HepG2 (cell line): Measurements from ENCODE around the gene CA4. TPM values are rescaled to one million over a fixed set of nuclear protein-coding genes. Genes with fewer than 3 reads are reported as not detected.

Experiments
- CBX1 ChIP-seq: IDR thresholded peaks from one replicate; pipeline ENCODE4 v1.6.1; 2016; ENCODE audit warnings: antibody characterized with exemption, low read depth
- CEBPB ChIP-seq: IDR thresholded peaks from 2 replicates; pipeline ENCODE4 v1.6.1; 2011; ENCODE audit warnings: low read depth, low read length, improper control_type of control experiment, borderline replicate concordance
- GPN1 ChIP-seq: sonication (generic); formaldehyde crosslinking; IDR thresholded peaks from 2 replicates; pipeline ENCODE4 v1.5.1; 2020; ENCODE audit warnings: missing genetic modification reagents, borderline replicate concordance
- HOXD1 ChIP-seq: sonication (generic); formaldehyde crosslinking; IDR thresholded peaks from 2 replicates; pipeline ENCODE4 v1.5.0; 2020; ENCODE audit warnings: missing genetic modification reagents
- KDM4B ChIP-seq: sonication (generic); formaldehyde crosslinking; IDR thresholded peaks from 2 replicates; pipeline ENCODE4 v1.4.0; 2020; ENCODE audit warnings: missing genetic modification reagents
- KDM6A ChIP-seq: IDR thresholded peaks from 2 replicates; pipeline ENCODE4 v1.6.1; 2016; ENCODE audit warnings: low read depth
- KLF6 ChIP-seq: IDR thresholded peaks from 2 replicates; pipeline ENCODE4 v1.8.0; 2016; ENCODE audit warnings: missing biosample characterization, missing genetic modification reagents
- NFE2 ChIP-seq: sonication (generic); formaldehyde crosslinking; IDR thresholded peaks from 2 replicates; pipeline ENCODE4 v1.4.0; 2020; ENCODE audit warnings: missing genetic modification reagents
- REL ChIP-seq: sonication (generic); formaldehyde crosslinking; conservative IDR thresholded peaks from 2 replicates; pipeline ENCODE4 v1.8.0; 2022; ENCODE audit warnings: mild to moderate bottlenecking, missing genetic modification reagents, moderate library complexity
- SCMH1 ChIP-seq: sonication (generic); formaldehyde crosslinking; IDR thresholded peaks from 2 replicates; pipeline ENCODE4 v1.9.0; 2021; ENCODE audit warnings: missing genetic modification reagents, mild to moderate bottlenecking, borderline replicate concordance
- SP2 ChIP-seq: sonication (generic); formaldehyde crosslinking; IDR thresholded peaks from 2 replicates; pipeline ENCODE4 v1.5.1; 2020; ENCODE audit warnings: mild to moderate bottlenecking, missing genetic modification reagents
- SPEN ChIP-seq: sonication (generic); formaldehyde crosslinking; IDR thresholded peaks from 2 replicates; pipeline ENCODE4 v1.5.1; 2020; ENCODE audit warnings: low read depth, mild to moderate bottlenecking, missing genetic modification reagents
- SRF ChIP-seq: IDR thresholded peaks from 2 replicates; pipeline ENCODE4 v1.6.1; 2011; ENCODE audit warnings: mild to moderate bottlenecking, low read depth, low read length, moderate library complexity
- STAG1 ChIP-seq: sonication (generic); formaldehyde crosslinking; IDR thresholded peaks from 2 replicates; pipeline ENCODE4 v1.4.0; 2020; ENCODE audit warnings: missing genetic modification reagents
- ZBTB3 ChIP-seq: sonication (generic); formaldehyde crosslinking; IDR thresholded peaks from 2 replicates; pipeline ENCODE4 v1.4.0; 2020; ENCODE audit warnings: low read depth, mild to moderate bottlenecking, moderate library complexity, missing genetic modification reagents, borderline replicate concordance
- ZC3H4 ChIP-seq: sonication (generic); formaldehyde crosslinking; IDR thresholded peaks from 2 replicates; pipeline ENCODE4 v1.4.0; 2020; ENCODE audit warnings: missing genetic modification reagents, borderline replicate concordance
- ZNF10 ChIP-seq: sonication (generic); formaldehyde crosslinking; IDR thresholded peaks from 2 replicates; pipeline ENCODE4 v1.4.0; 2020; ENCODE audit warnings: mild to moderate bottlenecking, low read depth, missing genetic modification reagents, borderline replicate concordance
- ZNF232 ChIP-seq: sonication (generic); formaldehyde crosslinking; IDR thresholded peaks from 2 replicates; pipeline ENCODE4 v1.4.0; 2020; ENCODE audit warnings: missing genetic modification reagents, borderline replicate concordance
- ZNF615 ChIP-seq: sonication (generic); formaldehyde crosslinking; IDR thresholded peaks from 2 replicates; pipeline ENCODE4 v1.5.0; 2020; ENCODE audit warnings: mild to moderate bottlenecking, missing genetic modification reagents, borderline replicate concordance
- ZNF747 ChIP-seq: sonication (generic); formaldehyde crosslinking; IDR thresholded peaks from 2 replicates; pipeline ENCODE4 v1.8.1; 2023; ENCODE audit warnings: missing genetic modification reagents, mild to moderate bottlenecking, borderline replicate concordance
- ZNF782 ChIP-seq: sonication (generic); formaldehyde crosslinking; IDR thresholded peaks from 2 replicates; pipeline ENCODE4 v1.4.0; 2020; ENCODE audit warnings: missing genetic modification reagents, mild to moderate bottlenecking, borderline replicate concordance
- polyA plus RNA-seq, 8 experiments: library from polyadenylated mRNA; depleted of rRNA in 3 of 8; stranded (reverse) in 7 of 8; unstranded in 1 of 8; fragments of >200 nt; fragmentation: Illumina TruSeq in 4 of 8; extraction: Trizol in 4 of 8; gene quantifications; 2 replicates each; pipeline versions ENCODE4 v1.2.1 to v1.2.3, GENCODE V29; 2011 to 2016; ENCODE audit warnings: low read depth in 4 of 8, missing spikeins in 1 of 8, mixed read lengths in 1 of 8; ENCODE audit not compliant: insufficient read depth in 1 of 8
- total RNA-seq, 5 experiments: library from RNA; depleted of rRNA; stranded (reverse); fragments of >200 nt; fragmentation: Illumina TruSeq; extraction: Trizol; gene quantifications; 2 replicates each; pipeline ENCODE4 v1.2.3, GENCODE V29; 2016; ENCODE audit warnings: low read depth in 1 of 5
- TF ChIP-seq, protein P1 (sequence below): sonication (generic); formaldehyde crosslinking; IDR thresholded peaks from 2 replicates; pipeline ENCODE4 v1.4.0; 2020; ENCODE audit warnings: low read depth, mild to moderate bottlenecking, missing genetic modification reagents
- TF ChIP-seq, protein P2 (sequence below): IDR thresholded peaks from 2 replicates; pipeline ENCODE4 v1.6.1; 2016; ENCODE audit warnings: missing compliant biosample characterization, missing genetic modification reagents, borderline replicate concordance
- TF ChIP-seq, protein P3 (sequence below): sonication (generic); formaldehyde crosslinking; IDR thresholded peaks from 2 replicates; pipeline ENCODE4 v1.4.0; 2020; ENCODE audit warnings: missing genetic modification reagents
- TF ChIP-seq, protein P4 (sequence below): sonication (generic); formaldehyde crosslinking; IDR thresholded peaks from 2 replicates; pipeline ENCODE4 v1.5.0; 2020; ENCODE audit warnings: mild to moderate bottlenecking, missing genetic modification reagents, moderate library complexity

CA4 gene
- total and polyA plus RNA-seq, 2 of the 13 experiments (the other 11 are each of a cell fraction or from before 2014, with no cell fraction given), result not detected

DNA sequence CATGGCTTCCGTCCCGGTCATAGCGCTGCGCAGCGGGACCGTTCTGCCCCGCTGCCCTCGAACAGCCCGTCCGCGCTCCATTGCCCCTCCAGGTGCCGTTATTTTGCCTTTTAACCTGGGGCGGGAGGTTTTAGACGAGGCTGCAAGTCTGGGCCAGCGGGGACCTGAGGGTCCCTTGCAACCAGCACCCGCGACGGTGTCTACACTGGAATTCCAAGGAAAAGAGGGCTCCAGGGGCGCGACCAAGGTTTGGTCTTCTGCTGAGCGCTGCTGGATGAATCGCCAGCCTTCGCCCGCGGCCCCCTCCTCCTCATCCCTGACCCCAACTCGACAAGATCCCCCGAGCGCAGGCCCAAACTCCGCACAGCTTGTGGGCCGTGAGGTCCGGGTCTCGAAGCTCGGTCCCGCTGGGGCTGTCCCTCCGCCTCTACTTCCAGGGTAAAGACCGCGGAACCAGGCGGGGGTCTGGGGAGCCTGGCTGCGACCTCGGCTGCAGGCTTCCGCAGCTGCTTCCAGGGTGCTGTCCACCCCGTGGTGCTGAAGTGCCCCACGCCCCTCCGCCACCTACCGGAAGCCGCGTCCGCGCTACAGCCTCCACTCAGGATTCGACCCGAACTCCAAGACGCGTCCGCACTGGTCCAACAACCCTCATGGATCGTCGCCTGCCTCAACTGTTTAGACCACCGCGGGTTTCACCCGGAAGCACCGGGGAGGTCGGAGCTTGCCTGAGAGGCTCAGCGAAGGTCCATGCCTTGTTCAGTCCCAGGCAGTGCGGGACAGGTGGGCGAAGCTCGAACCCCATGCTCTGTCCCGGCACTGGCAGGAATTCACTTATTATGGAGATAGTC is 10.1 kb upstream of the CA4 start (continued):
- TF ChIP-seq, protein P1, sequence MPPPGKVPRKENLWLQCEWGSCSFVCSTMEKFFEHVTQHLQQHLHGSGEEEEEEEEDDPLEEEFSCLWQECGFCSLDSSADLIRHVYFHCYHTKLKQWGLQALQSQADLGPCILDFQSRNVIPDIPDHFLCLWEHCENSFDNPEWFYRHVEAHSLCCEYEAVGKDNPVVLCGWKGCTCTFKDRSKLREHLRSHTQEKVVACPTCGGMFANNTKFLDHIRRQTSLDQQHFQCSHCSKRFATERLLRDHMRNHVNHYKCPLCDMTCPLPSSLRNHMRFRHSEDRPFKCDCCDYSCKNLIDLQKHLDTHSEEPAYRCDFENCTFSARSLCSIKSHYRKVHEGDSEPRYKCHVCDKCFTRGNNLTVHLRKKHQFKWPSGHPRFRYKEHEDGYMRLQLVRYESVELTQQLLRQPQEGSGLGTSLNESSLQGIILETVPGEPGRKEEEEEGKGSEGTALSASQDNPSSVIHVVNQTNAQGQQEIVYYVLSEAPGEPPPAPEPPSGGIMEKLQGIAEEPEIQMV (CRISPR knock-in tag), result peak; percentile 90; the same call in 1 of the 2 replicates
- peak; percentile 76; the same call in 1 of the 2 replicates for TF ChIP-seq ZC3H4
- TF ChIP-seq, protein P2, sequence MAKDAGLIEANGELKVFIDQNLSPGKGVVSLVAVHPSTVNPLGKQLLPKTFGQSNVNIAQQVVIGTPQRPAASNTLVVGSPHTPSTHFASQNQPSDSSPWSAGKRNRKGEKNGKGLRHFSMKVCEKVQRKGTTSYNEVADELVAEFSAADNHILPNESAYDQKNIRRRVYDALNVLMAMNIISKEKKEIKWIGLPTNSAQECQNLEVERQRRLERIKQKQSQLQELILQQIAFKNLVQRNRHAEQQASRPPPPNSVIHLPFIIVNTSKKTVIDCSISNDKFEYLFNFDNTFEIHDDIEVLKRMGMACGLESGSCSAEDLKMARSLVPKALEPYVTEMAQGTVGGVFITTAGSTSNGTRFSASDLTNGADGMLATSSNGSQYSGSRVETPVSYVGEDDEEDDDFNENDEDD, result peak; percentile 73; the same call in 1 of the 2 replicates
- TF ChIP-seq REL (CRISPR knock-in tag), result peak; percentile 95
- TF ChIP-seq CBX1, result peak; percentile 85
- no peak for TF ChIP-seq ZNF747 (CRISPR knock-in tag)
- TF ChIP-seq STAG1 (CRISPR knock-in tag), result peak; percentile 33
- no peak for TF ChIP-seq CEBPB
- peak; percentile 57 for TF ChIP-seq SP2 (CRISPR knock-in tag)
- TF ChIP-seq KDM6A (CRISPR knock-in tag), result 0 out of 2 replicates have a peak, but pooled peaks have one; percentile 37
- peak; percentile 99 for TF ChIP-seq KDM4B (CRISPR knock-in tag)
- TF ChIP-seq, protein P3, sequence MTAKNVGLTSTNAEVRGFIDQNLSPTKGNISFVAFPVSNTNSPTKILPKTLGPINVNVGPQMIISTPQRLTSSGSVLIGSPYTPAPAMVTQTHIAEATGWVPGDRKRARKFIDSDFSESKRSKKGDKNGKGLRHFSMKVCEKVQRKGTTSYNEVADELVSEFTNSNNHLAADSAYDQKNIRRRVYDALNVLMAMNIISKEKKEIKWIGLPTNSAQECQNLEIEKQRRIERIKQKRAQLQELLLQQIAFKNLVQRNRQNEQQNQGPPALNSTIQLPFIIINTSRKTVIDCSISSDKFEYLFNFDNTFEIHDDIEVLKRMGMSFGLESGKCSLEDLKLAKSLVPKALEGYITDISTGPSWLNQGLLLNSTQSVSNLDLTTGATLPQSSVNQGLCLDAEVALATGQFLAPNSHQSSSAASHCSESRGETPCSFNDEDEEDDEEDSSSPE (CRISPR knock-in tag), result peak; percentile 72
- no peak for TF ChIP-seq ZNF10
- peak; percentile 96 for TF ChIP-seq HOXD1 (CRISPR knock-in tag)
- peak; percentile 98 for TF ChIP-seq GPN1
- TF ChIP-seq ZNF782, result peak; percentile 83; the same call in 1 of the 2 replicates
- TF ChIP-seq KLF6 (CRISPR knock-in tag), result peak; percentile 100
- peak; percentile 62; the same call in 1 of the 2 replicates for TF ChIP-seq NFE2 (CRISPR knock-in tag)
- TF ChIP-seq ZBTB3, result no peak; the same call in 1 of the 2 replicates
- TF ChIP-seq, protein P4, sequence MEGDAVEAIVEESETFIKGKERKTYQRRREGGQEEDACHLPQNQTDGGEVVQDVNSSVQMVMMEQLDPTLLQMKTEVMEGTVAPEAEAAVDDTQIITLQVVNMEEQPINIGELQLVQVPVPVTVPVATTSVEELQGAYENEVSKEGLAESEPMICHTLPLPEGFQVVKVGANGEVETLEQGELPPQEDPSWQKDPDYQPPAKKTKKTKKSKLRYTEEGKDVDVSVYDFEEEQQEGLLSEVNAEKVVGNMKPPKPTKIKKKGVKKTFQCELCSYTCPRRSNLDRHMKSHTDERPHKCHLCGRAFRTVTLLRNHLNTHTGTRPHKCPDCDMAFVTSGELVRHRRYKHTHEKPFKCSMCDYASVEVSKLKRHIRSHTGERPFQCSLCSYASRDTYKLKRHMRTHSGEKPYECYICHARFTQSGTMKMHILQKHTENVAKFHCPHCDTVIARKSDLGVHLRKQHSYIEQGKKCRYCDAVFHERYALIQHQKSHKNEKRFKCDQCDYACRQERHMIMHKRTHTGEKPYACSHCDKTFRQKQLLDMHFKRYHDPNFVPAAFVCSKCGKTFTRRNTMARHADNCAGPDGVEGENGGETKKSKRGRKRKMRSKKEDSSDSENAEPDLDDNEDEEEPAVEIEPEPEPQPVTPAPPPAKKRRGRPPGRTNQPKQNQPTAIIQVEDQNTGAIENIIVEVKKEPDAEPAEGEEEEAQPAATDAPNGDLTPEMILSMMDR (CRISPR knock-in tag), result peak; percentile 93
- no peak for TF ChIP-seq SRF
- TF ChIP-seq ZNF615 (CRISPR knock-in tag), result peak; percentile 91; the same call in 1 of the 2 replicates
- TF ChIP-seq SPEN (CRISPR knock-in tag), result peak; percentile 96
- peak; percentile 98 for TF ChIP-seq ZNF232
- TF ChIP-seq SCMH1, result no peak
